Heart left ventricle (tissue), 13 donors: ENCODE results near the gene PLEKHM2.

Experiments
- CTCF ChIP-seq, 12 donors: fragments of 200-600 bp; sonication (generic) in 4 of 12; IDR thresholded peaks; one replicate each; pipeline versions ENCODE4 v1.5.0 to v1.8.0; 2018 to 2022; ENCODE audit warnings: antibody characterized with exemption in 12 of 12, mild to moderate bottlenecking in 5 of 12
- POLR2A ChIP-seq, 2 donors: fragments of 450-650 bp; IDR thresholded peaks; one replicate each; pipeline ENCODE4 v1.6.1; 2017; ENCODE audit warnings: antibody characterized with exemption in 2 of 2, mild to moderate bottlenecking in 2 of 2, moderate library complexity in 2 of 2
- donor health status: ischemic (EF 13 %, LVEDD 7.1; RV severe dilation, severe dysfunction).
- donor health status: DM: no; HTN: yes; CAD: no.
- donor health status: DM: no; HTN: no; CAD: no.
- donor health status: ischemic (EF 25% LVEDD 6.9; RV normal size, moderate dysfunction).
- donor health status: ischemic (EF 25% LVEDD 5.7; RV mildly dilated, moderate dysfunction).
- donor health status: ischemic (EF 35%, LVEDD 5.7; RV mildly dilated, moderate dysfunction).
- donor health status: nonischemic (EF 11% LVEDD 7.7; RV severe dilation, severe dysfunction).
- donor health status: DM: yes; HTN: yes; CAD: no.
- donor health status: PGD.
- donor health status: ischemic (EF 29% LVEDD 5.4; RV normal size, mild dysfunction).
- donor health status: nonischemic (EF 23%, LVEDD 6.1; RV moderate dilation, normal function).

- TF ChIP-seq CTCF (IDR thresholded peaks at IDR 0.05) = no peak
- no peak for TF ChIP-seq POLR2A (IDR thresholded peaks at IDR 0.05)
Observed at GRCh38 chr1:15768388-15768787, 84.3 kb downstream of the PLEKHM2 start.
